Measurements from ENCODE around the gene PECR.

DNA sequence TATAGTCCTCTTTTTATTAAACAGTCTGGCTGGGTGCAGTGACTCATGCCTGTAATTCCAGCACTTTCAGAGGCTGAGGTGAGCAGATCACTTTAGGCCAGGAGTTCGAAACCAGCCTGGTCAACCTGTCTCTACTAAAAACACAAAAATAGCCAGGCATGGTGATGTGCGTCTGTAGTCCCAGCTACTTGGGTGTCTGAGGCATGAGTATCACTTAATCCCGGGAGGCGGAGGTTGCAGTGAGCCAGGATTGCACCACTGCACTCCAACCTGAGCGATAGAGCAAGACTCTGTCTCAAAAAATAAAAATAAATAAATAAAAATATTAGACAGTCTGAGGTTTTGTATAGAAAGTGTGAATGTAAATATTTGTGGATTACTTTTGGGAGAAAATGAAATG lies 45.3 kb upstream of the PECR start:
- TF ChIP-seq TAF1 (IDR thresholded peaks at IDR 0.05; ENCODE audit: low read depth, low read length) (no peak), POLR2AphosphoS5 (IDR thresholded peaks at IDR 0.05; ENCODE audit: low read depth, low read length) (no peak), POLR2A (IDR thresholded peaks at IDR 0.05; ENCODE audit: low read depth, low read length) (no peak), SPI1 (IDR thresholded peaks at IDR 0.05; ENCODE audit: low read depth, low read length) (no peak), PAX5 (IDR thresholded peaks at IDR 0.05; ENCODE audit: insufficient read depth, low read length, severe bottlenecking) (no peak)
